ENCODE results near the gene RACGAP1.
"Not testable (repeated sequence)": the region's sequence is repeated elsewhere in the genome, so short reads cannot be mapped to it uniquely, and the experiment has no call there.

Gene RACGAP1

GRCh38 chr12:50003595-50003994 lies 21.7 kb downstream of the RACGAP1 start:
- peak in 1 of 2 donors; percentile 71 for DNase-seq (ENCODE audit: low read depth in 2 of 2)
- no peak for TF ChIP-seq CTCF (IDR thresholded peaks at IDR 0.05; ENCODE audit: low read depth, low read length)
- H3K4me3 ChIP-seq (replicated peaks in 1 of 2; ENCODE audit: low read depth in 2 of 2, low read length in 2 of 2), result no peak overlapping the region

GRCh38 chr12:49998453-49998852 lies 26.8 kb downstream of the RACGAP1 start:
- TF ChIP-seq CTCF (IDR thresholded peaks at IDR 0.05; ENCODE audit: low read depth, low read length), result no peak
- DNase-seq (ENCODE audit: low read depth in 2 of 2), result no peak
- H3K4me3 ChIP-seq (replicated peaks in 1 of 2; ENCODE audit: low read depth in 2 of 2, low read length in 2 of 2), result no peak overlapping the region

GRCh38 chr12:49990273-49990672 lies 35.0 kb downstream of the RACGAP1 start:
- TF ChIP-seq CTCF (IDR thresholded peaks at IDR 0.05; ENCODE audit: low read depth, low read length), result no peak
- no peak overlapping the region for H3K4me3 ChIP-seq (replicated peaks in 1 of 2; ENCODE audit: low read depth in 2 of 2, low read length in 2 of 2)
- DNase-seq (ENCODE audit: low read depth in 2 of 2), result peak; percentile 63 to 66

- H3K4me3 ChIP-seq (replicated peaks in 1 of 2; ENCODE audit: low read depth in 2 of 2, low read length in 2 of 2); DNase-seq (ENCODE audit: low read depth in 2 of 2): not testable (repeated sequence)
Observed at GRCh38 chr12:49989400-49989799, 35.9 kb downstream of the RACGAP1 start.

GRCh38 chr12:49987625-49988303 lies 37.5 kb downstream of the RACGAP1 start:
- H3K4me3 ChIP-seq (replicated peaks in 1 of 2; ENCODE audit: low read depth in 2 of 2, low read length in 2 of 2), result no peak overlapping the region
- TF ChIP-seq CTCF (IDR thresholded peaks at IDR 0.05; ENCODE audit: low read depth, low read length), result no peak
- no peak for DNase-seq (ENCODE audit: low read depth in 2 of 2)

GRCh38 chr12:49986476-49986875 lies 38.8 kb downstream of the RACGAP1 start:
- not testable (repeated sequence) for DNase-seq (ENCODE audit: low read depth in 2 of 2); H3K4me3 ChIP-seq (replicated peaks in 1 of 2; ENCODE audit: low read depth in 2 of 2, low read length in 2 of 2)

GRCh38 chr12:49985981-49986380 lies 39.3 kb downstream of the RACGAP1 start:
- TF ChIP-seq CTCF (IDR thresholded peaks at IDR 0.05; ENCODE audit: low read depth, low read length), result no peak
- no peak for DNase-seq (ENCODE audit: low read depth in 2 of 2)
- no peak overlapping the region for H3K4me3 ChIP-seq (replicated peaks in 1 of 2; ENCODE audit: low read depth in 2 of 2, low read length in 2 of 2)

All from cardiac fibroblast (primary cell).